M059J (cell line): ENCODE data around the gene RICTOR. TPM values are rescaled to one million over a fixed set of nuclear protein-coding genes. Genes with fewer than 3 reads are reported as not detected.

Experiments
- DNase-seq: peaks from one replicate; pipeline ENCODE4 v3.0.0-alpha.2; 2012; ENCODE audit warnings: low read depth
- total RNA-seq: library from RNA; depleted of rRNA; stranded (reverse); fragments of >200 nt; shearing (Covaris generic); gene quantifications from 2 replicates; pipeline ENCODE4 v1.2.3, GENCODE V29; 2014

Gene RICTOR
- total RNA-seq, 1 experiment from 2014 or later = 17.4 TPM

GRCh38 chr5:39092581-39093351 is 18.6 kb upstream of the RICTOR start:
- DNase-seq = peak; percentile 78

GRCh38 chr5:39091940-39092580 is 17.9 kb upstream of the RICTOR start:
- no peak for DNase-seq

- DNase-seq = no peak
These were observed 9.8 kb upstream of the RICTOR start for GRCh38 chr5:39083968-39084367.

- no peak for DNase-seq
These were observed 8.8 kb upstream of the RICTOR start for GRCh38 chr5:39082995-39083394.

- DNase-seq = peak; percentile 55
These were observed 6.5 kb upstream of the RICTOR start for GRCh38 chr5:39080597-39081204.

- DNase-seq = peak; percentile 47
These were observed 6.0 kb upstream of the RICTOR start for GRCh38 chr5:39080168-39080567.

GRCh38 chr5:39079147-39079546 is 4.9 kb upstream of the RICTOR start:
- no peak for DNase-seq

GRCh38 chr5:39076757-39077728 is 2.8 kb upstream of the RICTOR start:
- DNase-seq = peak; percentile 89

- no peak for DNase-seq
These were observed 2.0 kb upstream of the RICTOR start for GRCh38 chr5:39076101-39076756.

- no peak for DNase-seq
These were observed 507 bp downstream of the RICTOR start for GRCh38 chr5:39073767-39074016.

GRCh38 chr5:39072925-39073766 is 1.1 kb downstream of the RICTOR start:
- peak; percentile 67 for DNase-seq

- DNase-seq = no peak
These were observed 6.1 kb downstream of the RICTOR start for GRCh38 chr5:39068099-39068498.

- no peak for DNase-seq
These were observed 9.7 kb downstream of the RICTOR start for GRCh38 chr5:39064450-39064849.

GRCh38 chr5:39063037-39063436 is 11.2 kb downstream of the RICTOR start:
- no peak for DNase-seq

- DNase-seq = no peak
These were observed 11.7 kb downstream of the RICTOR start for GRCh38 chr5:39062530-39062929.

GRCh38 chr5:39062104-39062503 is 12.1 kb downstream of the RICTOR start:
- no peak for DNase-seq

- DNase-seq = no peak
These were observed 15.1 kb downstream of the RICTOR start for GRCh38 chr5:39059064-39059463.

- DNase-seq = no peak
These were observed 15.8 kb downstream of the RICTOR start for GRCh38 chr5:39058178-39058921.

- no peak for DNase-seq
These were observed 16.5 kb downstream of the RICTOR start for GRCh38 chr5:39057734-39058133.
